Fibroblast of lung (primary cell): ENCODE measurements around the gene HNRNPA3.

Source experiments
- EZH2 ChIP-seq: IDR thresholded peaks from 2 replicates; pipeline ENCODE4 v1.5.1; 2012; ENCODE audit warnings: low read length, control low read depth, mild to moderate bottlenecking; ENCODE audit errors: missing control alignments
- TF ChIP-seq, protein P1 (sequence below), 2 donors: IDR thresholded peaks in 1 of 2; conservative IDR thresholded peaks in 1 of 2; 1 replicate in 1 of 2; 2 replicates in 1 of 2; pipeline ENCODE4 v1.5.1; 2011 to 2012; ENCODE audit warnings: low read length in 2 of 2, control low read depth in 1 of 2, inconsistent platforms in 1 of 2, low read depth in 1 of 2, mild to moderate bottlenecking in 1 of 2

DNA sequence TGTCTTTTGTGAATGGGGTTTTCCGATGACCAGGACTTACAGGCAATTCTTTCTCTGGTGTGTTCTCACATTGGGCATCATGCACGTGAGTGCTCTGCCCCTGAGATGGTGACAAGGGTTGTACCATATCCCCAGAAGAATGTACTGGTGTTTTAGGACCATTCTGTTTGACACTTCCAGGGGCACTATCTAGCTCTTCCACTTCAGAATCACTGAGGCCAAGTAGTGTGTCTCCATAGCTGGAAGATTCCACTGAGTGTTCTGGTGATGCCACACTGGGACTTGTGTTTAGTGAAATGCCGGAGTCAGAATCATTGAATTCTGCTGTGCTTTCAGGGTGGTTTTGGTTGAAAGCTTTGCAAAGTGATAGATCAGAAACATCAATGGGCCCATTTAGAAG is 18.7 kb downstream of the HNRNPA3 start:
- TF ChIP-seq, protein P1, sequence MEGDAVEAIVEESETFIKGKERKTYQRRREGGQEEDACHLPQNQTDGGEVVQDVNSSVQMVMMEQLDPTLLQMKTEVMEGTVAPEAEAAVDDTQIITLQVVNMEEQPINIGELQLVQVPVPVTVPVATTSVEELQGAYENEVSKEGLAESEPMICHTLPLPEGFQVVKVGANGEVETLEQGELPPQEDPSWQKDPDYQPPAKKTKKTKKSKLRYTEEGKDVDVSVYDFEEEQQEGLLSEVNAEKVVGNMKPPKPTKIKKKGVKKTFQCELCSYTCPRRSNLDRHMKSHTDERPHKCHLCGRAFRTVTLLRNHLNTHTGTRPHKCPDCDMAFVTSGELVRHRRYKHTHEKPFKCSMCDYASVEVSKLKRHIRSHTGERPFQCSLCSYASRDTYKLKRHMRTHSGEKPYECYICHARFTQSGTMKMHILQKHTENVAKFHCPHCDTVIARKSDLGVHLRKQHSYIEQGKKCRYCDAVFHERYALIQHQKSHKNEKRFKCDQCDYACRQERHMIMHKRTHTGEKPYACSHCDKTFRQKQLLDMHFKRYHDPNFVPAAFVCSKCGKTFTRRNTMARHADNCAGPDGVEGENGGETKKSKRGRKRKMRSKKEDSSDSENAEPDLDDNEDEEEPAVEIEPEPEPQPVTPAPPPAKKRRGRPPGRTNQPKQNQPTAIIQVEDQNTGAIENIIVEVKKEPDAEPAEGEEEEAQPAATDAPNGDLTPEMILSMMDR (conservative IDR thresholded peaks at IDR 0.05 in 1 of 2, IDR thresholded peaks at IDR 0.05 in 1 of 2; ENCODE audit: low read depth in 1 of 2, low read length in 2 of 2): no peak
- TF ChIP-seq EZH2: no peak
